ENCODE measurements around the gene RPS19BP1. TPM values are rescaled to one million over a fixed set of nuclear protein-coding genes. Genes with fewer than 3 reads are reported as not detected.

Gene RPS19BP1
- total RNA-seq, 4 donors from 2014 or later = 72.2 to 128 (median 104) TPM

GRCh38 chr22:39568278-39568981 is 35.9 kb upstream of the RPS19BP1 start:
- Histone ChIP-seq H3K36me3 (no peaks in the 10 kb centered on the region), H3K9me3 (no peaks in the 10 kb centered on the region), H3K4me1 (no peaks in the 10 kb centered on the region), H3K27me3 (peaks cover 0 to 6% (median 5%) of the 10 kb centered on the region in 3 donors), H3K27ac (no peak overlapping the region), H3K4me3 (no peak overlapping the region)
- DNase-seq = no peak
- in situ Hi-C loops (cut with MboI; ENCODE audit: low sequenced_read_pairs in 4 of 4) = no loop called here
- TF ChIP-seq POLR2A (IDR thresholded peaks at IDR 0.05) = no peak
- TF ChIP-seq CTCF (IDR thresholded peaks at IDR 0.05 in 4 of 5, conservative IDR thresholded peaks at IDR 0.05 in 1 of 5) = no peak
- ATAC-seq = no peak
- intact Hi-C loops (cut with DNase I; ENCODE audit: low total_unique reads) = no loop called here

DNA sequence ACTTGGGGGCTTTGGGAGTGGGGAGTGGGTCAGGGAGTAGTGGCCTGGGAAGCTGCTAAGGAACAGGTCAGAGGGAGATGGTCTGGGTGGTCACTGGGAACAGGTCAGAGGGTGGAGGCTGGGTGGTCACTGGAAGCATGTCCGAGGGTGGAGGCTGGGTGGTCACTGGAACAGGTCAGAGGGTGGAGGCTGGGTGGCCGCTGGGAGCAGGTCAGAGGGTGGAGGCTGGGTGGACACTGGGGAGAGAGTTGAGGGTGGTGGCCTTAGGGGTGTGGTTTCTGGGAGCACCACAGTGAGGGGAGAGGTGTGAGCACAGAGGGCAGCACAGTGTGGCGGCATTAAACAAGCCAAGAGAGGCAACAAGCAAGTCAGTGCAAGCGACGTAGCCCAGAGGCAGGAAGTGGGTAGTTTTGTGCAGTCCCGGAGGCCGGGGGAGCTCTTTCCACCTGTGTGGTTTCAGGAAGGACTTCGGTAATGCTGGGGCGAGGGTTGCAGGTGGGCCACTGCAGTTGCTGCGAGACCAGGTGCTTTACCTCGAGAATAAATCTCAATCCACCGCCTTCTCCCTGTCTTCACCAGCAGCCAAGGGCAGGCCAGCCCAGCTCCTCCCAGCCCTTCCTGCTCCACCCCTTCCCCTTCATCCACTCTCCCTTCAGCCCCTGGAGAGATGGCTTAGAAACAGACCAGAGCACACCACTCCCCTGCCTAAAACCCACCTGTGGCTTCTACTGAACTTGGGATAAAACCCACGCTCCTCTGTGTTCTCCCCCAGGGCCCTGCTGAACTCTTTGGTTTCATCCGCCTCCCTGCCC is 34.8 kb upstream of the RPS19BP1 start:
- in situ Hi-C loops (cut with MboI; ENCODE audit: low sequenced_read_pairs in 4 of 4) (no loop called here), intact Hi-C loops (cut with DNase I; ENCODE audit: low total_unique reads) (no loop called here)
- Histone ChIP-seq H3K4me3 (no peak overlapping the region), H3K4me1 (no peaks in the 10 kb centered on the region), H3K27me3 (peaks cover 0 to 13% (median 5%) of the 10 kb centered on the region in 3 donors), H3K9me3 (no peaks in the 10 kb centered on the region), H3K27ac (no peak overlapping the region), H3K36me3 (no peaks in the 10 kb centered on the region)
- ATAC-seq = no peak
- no peak for DNase-seq
- TF ChIP-seq POLR2A (IDR thresholded peaks at IDR 0.05) (no peak), CTCF (IDR thresholded peaks at IDR 0.05 in 4 of 5, conservative IDR thresholded peaks at IDR 0.05 in 1 of 5) (no peak)

DNA sequence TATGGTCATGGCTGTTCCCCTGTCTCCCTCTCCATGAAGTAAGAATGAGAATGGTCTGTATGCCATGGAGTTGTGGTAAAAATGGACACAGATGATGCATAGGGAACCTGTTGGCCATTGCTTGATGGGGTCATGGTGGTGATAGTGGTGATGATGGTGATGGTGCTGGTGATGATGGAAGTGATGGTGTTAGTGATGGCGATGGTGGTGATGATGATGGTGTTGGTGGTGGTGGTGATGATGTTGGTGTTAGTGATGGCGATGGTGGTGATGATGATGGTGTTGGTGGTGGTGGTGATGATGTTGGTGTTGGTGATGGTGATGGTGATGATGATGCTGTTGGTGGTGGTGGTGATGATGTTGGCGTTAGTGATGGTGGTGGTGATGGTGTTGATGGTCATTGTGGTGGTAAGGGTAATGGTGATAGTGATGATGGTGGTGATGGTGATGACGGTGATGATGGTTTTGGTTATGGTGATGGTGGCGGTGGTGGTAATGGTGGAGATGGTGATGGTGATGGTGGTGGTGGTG is 32.9 kb upstream of the RPS19BP1 start:
- no peaks in the 10 kb centered on the region for H3K9me3 ChIP-seq
- intact Hi-C loops (cut with DNase I; ENCODE audit: low total_unique reads) (no loop called here), in situ Hi-C loops (cut with MboI; ENCODE audit: low sequenced_read_pairs in 4 of 4) (no loop called here)
- H3K36me3 ChIP-seq = no peaks in the 10 kb centered on the region
- no peak for TF ChIP-seq POLR2A (IDR thresholded peaks at IDR 0.05)
- ATAC-seq (no peak), DNase-seq (no peak)
- H3K4me1 ChIP-seq = no peaks in the 10 kb centered on the region
- H3K4me3 ChIP-seq = no peak overlapping the region
- peaks cover 0 to 13% (median 5%) of the 10 kb centered on the region in 3 donors for H3K27me3 ChIP-seq
- H3K27ac ChIP-seq = no peak overlapping the region

DNA sequence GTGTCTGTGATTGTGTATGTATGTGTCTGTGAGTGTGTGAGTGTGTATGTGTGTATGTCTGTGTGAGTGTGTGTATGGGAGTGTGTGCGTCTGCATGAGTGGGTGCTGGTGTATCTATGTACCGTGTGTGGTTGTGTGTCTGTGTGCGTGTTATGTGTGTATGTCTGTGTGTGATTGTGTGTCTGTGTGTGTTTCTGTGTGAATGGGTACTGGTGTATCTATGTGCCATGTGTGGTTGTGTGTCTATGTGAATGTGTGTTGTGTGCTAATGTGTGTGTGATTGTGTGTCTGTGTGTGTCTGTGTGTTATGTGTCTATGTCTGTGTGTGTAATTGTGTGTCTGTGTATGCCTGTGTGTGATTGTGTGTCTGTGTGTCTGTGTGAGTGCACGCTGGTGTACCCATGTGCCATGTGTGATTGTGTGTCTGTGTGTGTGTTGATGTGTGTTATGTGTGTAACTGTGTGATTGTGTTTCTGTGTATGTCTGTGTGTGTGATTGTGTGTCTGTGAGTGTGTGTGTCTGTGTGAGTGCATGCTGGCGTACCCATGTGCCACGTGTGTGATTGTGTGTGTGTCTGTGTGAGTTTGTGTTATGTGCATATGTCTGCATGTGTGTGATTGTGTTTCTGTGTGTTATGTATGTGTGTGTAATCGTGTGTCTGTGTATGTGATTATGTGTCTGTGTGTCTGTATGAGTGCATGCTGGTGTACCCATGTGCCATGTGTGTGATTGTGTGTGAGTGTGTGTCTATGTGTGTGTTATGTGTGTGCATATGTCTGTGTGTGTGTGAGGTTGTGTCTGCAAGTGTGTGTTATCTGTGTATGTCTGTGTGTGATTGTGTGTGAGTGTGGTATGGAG is 31.3 kb upstream of the RPS19BP1 start:
- intact Hi-C loops (cut with DNase I; ENCODE audit: low total_unique reads) (no loop called here), in situ Hi-C loops (cut with MboI; ENCODE audit: low sequenced_read_pairs in 4 of 4) (no loop called here)
- H3K36me3 ChIP-seq = no peaks in the 10 kb centered on the region
- TF ChIP-seq POLR2A (IDR thresholded peaks at IDR 0.05) (no peak), CTCF (IDR thresholded peaks at IDR 0.05 in 4 of 5, conservative IDR thresholded peaks at IDR 0.05 in 1 of 5) (no peak)
- no peaks in the 10 kb centered on the region for H3K9me3 ChIP-seq
- peaks cover 15 to 24% (median 17%) of the 10 kb centered on the region in 3 donors for H3K27me3 ChIP-seq
- H3K27ac ChIP-seq = no peak overlapping the region
- no peak for DNase-seq
- H3K4me1 ChIP-seq = no peaks in the 10 kb centered on the region
- no peak overlapping the region for H3K4me3 ChIP-seq
- no peak for ATAC-seq
